Mesenchymal stem cell (in vitro differentiated cells and primary cell): ENCODE data around the gene PCNX2.

Experiments used
- DNase-seq: peaks from one replicate; pipeline ENCODE4 v3.0.0-alpha.2; 2013
- H2AFZ ChIP-seq: one replicate; pipeline ENCODE4 v1.6.1; 2013; ENCODE audit warnings: low read depth, mild to moderate bottlenecking, control low read depth, inconsistent platforms, low read length, moderate library complexity
- H2AK5ac ChIP-seq: 2 replicates; pipeline ENCODE4 v1.6.1; 2013; ENCODE audit warnings: low read length, moderate library complexity, mild to moderate bottlenecking, inconsistent platforms; ENCODE audit not compliant: severe bottlenecking
- H2BK120ac ChIP-seq: one replicate; pipeline ENCODE4 v1.6.1; 2013; ENCODE audit warnings: low read depth, mild to moderate bottlenecking, inconsistent platforms, low read length, moderate library complexity
- H2BK12ac ChIP-seq, 2 experiments: one replicate each; pipeline ENCODE4 v1.6.1; 2013; ENCODE audit warnings: inconsistent platforms in 2 of 2, low read length in 2 of 2, mild to moderate bottlenecking in 2 of 2, moderate library complexity in 2 of 2, control low read depth in 1 of 2
- H2BK15ac ChIP-seq: one replicate; pipeline ENCODE4 v1.6.1; 2013; ENCODE audit warnings: mild to moderate bottlenecking, low read depth, inconsistent platforms; ENCODE audit not compliant: poor library complexity, severe bottlenecking
- H2BK5ac ChIP-seq: 2 replicates; pipeline ENCODE4 v1.6.1; 2013; ENCODE audit warnings: low read depth, mild to moderate bottlenecking, low read length, control low read depth, inconsistent platforms; ENCODE audit not compliant: poor library complexity, severe bottlenecking
- H3K14ac ChIP-seq, 2 experiments: one replicate each; pipeline ENCODE4 v1.6.1; 2013; ENCODE audit warnings: inconsistent platforms in 2 of 2, low read length in 2 of 2, control low read depth in 1 of 2, mild to moderate bottlenecking in 1 of 2, moderate library complexity in 1 of 2
- H3K18ac ChIP-seq, 2 experiments: one replicate each; pipeline ENCODE4 v1.6.1; 2013; ENCODE audit warnings: inconsistent platforms in 2 of 2, low read length in 2 of 2, control low read depth in 1 of 2, low read depth in 1 of 2, mild to moderate bottlenecking in 1 of 2
- H3K23ac ChIP-seq, 2 experiments: one replicate each; pipeline ENCODE4 v1.6.1; 2013; ENCODE audit warnings: inconsistent platforms in 2 of 2, low read length in 2 of 2, mild to moderate bottlenecking in 2 of 2, moderate library complexity in 2 of 2, control low read depth in 1 of 2
- H3K27ac ChIP-seq: 2 replicates; pipeline ENCODE4 v1.5.1; 2013; ENCODE audit warnings: mild to moderate bottlenecking, moderate library complexity, low read length, control low read depth, inconsistent platforms; ENCODE audit not compliant: poor library complexity, severe bottlenecking
- H3K27me3 ChIP-seq, 2 experiments: 2 replicates each; pipeline versions ENCODE4 v1.6.1 to v1.7.0; 2013; ENCODE audit warnings: low read length in 2 of 2, mild to moderate bottlenecking in 2 of 2, moderate library complexity in 2 of 2, control low read depth in 1 of 2, inconsistent platforms in 1 of 2; ENCODE audit not compliant: control insufficient read depth in 1 of 2, insufficient read depth in 1 of 2
- H3K36me3 ChIP-seq, 2 experiments: 2 replicates each; pipeline versions ENCODE4 v1.6.1 to v1.7.0; 2013; ENCODE audit warnings: low read length in 2 of 2, control low read depth in 1 of 2, inconsistent platforms in 1 of 2, low read depth in 1 of 2, mild to moderate bottlenecking in 1 of 2; ENCODE audit not compliant: insufficient read depth in 2 of 2, control insufficient read depth in 1 of 2
- H3K4ac ChIP-seq, 2 experiments: one replicate each; pipeline ENCODE4 v1.6.1; 2013; ENCODE audit warnings: inconsistent platforms in 2 of 2, low read length in 2 of 2, mild to moderate bottlenecking in 2 of 2, moderate library complexity in 2 of 2, control low read depth in 1 of 2, low read depth in 1 of 2
- H3K4me1 ChIP-seq: 2 replicates; pipeline ENCODE4 v1.6.1; 2013; ENCODE audit warnings: low read depth, low read length, control low read depth; ENCODE audit not compliant: control insufficient read depth, insufficient read depth
- H3K4me2 ChIP-seq: 2 replicates; pipeline ENCODE4 v1.6.1; 2013; ENCODE audit warnings: low read length, mild to moderate bottlenecking, inconsistent platforms; ENCODE audit not compliant: poor library complexity, severe bottlenecking
- H3K4me3 ChIP-seq, 2 experiments: 2 replicates each; pipeline versions ENCODE4 v1.5.1 to v1.7.0; 2013; ENCODE audit warnings: low read length in 2 of 2, mild to moderate bottlenecking in 2 of 2, control low read depth in 1 of 2, low read depth in 1 of 2; ENCODE audit not compliant: insufficient read depth in 1 of 2
- H3K79me1 ChIP-seq: replicated peaks from 2 replicates; pipeline ENCODE4 v1.6.1; 2013; ENCODE audit warnings: mild to moderate bottlenecking, control low read depth, low read length, inconsistent platforms; ENCODE audit not compliant: poor library complexity, severe bottlenecking
- H3K9ac ChIP-seq: 2 replicates; pipeline ENCODE4 v1.7.0; 2013; ENCODE audit warnings: mild to moderate bottlenecking, low read length, moderate library complexity
- H3K9me3 ChIP-seq: 2 replicates; pipeline ENCODE4 v1.7.0; 2013; ENCODE audit warnings: mild to moderate bottlenecking, low read length; ENCODE audit not compliant: control insufficient read depth
- H4K8ac ChIP-seq: one replicate; pipeline ENCODE4 v1.6.1; 2013; ENCODE audit warnings: inconsistent platforms, mild to moderate bottlenecking, low read length, moderate library complexity
- H4K91ac ChIP-seq: one replicate; pipeline ENCODE4 v1.6.1; 2013; ENCODE audit warnings: mild to moderate bottlenecking, low read length, inconsistent platforms
- WGBS: methylation state at CpG from one replicate; pipeline ENCODE4 v1.1.7; 2013; ENCODE audit warnings: mixed read lengths; 5-methylcytosine and 5-hydroxymethylcytosine counted together

The PCNX2 gene

GRCh38 chr1:232937741-232938375 lies 357.7 kb downstream of the PCNX2 start:
- H3K4me1 ChIP-seq: no peaks in the 10 kb centered on the region
- H3K9ac ChIP-seq: no peak overlapping the region
- no peak overlapping the region for H3K18ac ChIP-seq
- no peak overlapping the region for H4K91ac ChIP-seq
- H3K4ac ChIP-seq: no peak overlapping the region
- no peak overlapping the region for H3K23ac ChIP-seq
- H2BK120ac ChIP-seq: no peak overlapping the region
- no peak for DNase-seq
- H3K79me1 ChIP-seq: no peaks in the 10 kb centered on the region
- H3K27ac ChIP-seq: no peak overlapping the region
- no peak overlapping the region for H2AFZ ChIP-seq
- no peak overlapping the region for H2BK12ac ChIP-seq
- no peak overlapping the region for H4K8ac ChIP-seq
- no peak overlapping the region for H2BK5ac ChIP-seq
- H3K4me2 ChIP-seq: no peak overlapping the region
- no peak overlapping the region for H2BK15ac ChIP-seq
- H2AK5ac ChIP-seq: no peak overlapping the region
- no peaks in the 10 kb centered on the region for H3K36me3 ChIP-seq
- no peaks in the 10 kb centered on the region for H3K27me3 ChIP-seq
- peaks cover 1% of the 10 kb centered on the region for H3K9me3 ChIP-seq
- no peak overlapping the region for H3K4me3 ChIP-seq
- H3K14ac ChIP-seq: no peak overlapping the region
- 59% methylated on average over 7 of the region's 8 CpGs for WGBS

GRCh38 chr1:232936941-232937340 lies 358.6 kb downstream of the PCNX2 start:
- no peaks in the 10 kb centered on the region for H3K4me1 ChIP-seq
- H2BK5ac ChIP-seq: no peak overlapping the region
- H2AFZ ChIP-seq: no peak overlapping the region
- no peak overlapping the region for H3K4ac ChIP-seq
- no peak overlapping the region for H3K27ac ChIP-seq
- no peak overlapping the region for H2BK120ac ChIP-seq
- H3K9ac ChIP-seq: no peak overlapping the region
- H3K18ac ChIP-seq: no peak overlapping the region
- no peak overlapping the region for H2AK5ac ChIP-seq
- peaks cover 3% of the 10 kb centered on the region for H3K9me3 ChIP-seq
- no peaks in the 10 kb centered on the region for H3K36me3 ChIP-seq
- 97% methylated on average over 6 of the region's 6 CpGs for WGBS
- H2BK12ac ChIP-seq: no peak overlapping the region
- H3K79me1 ChIP-seq: no peaks in the 10 kb centered on the region
- no peak overlapping the region for H3K4me2 ChIP-seq
- H3K27me3 ChIP-seq: no peaks in the 10 kb centered on the region
- DNase-seq: no peak
- no peak overlapping the region for H3K4me3 ChIP-seq
- no peak overlapping the region for H2BK15ac ChIP-seq
- no peak overlapping the region for H3K14ac ChIP-seq
- no peak overlapping the region for H4K8ac ChIP-seq
- H4K91ac ChIP-seq: no peak overlapping the region
- peak overlapping the region in 1 of 2 experiments; percentile 15 for H3K23ac ChIP-seq
